HG03159 (cell line): ENCODE data around the gene KCNK4.
"Not testable (repeated sequence)": the region's sequence is repeated elsewhere in the genome, so short reads cannot be mapped to it uniquely, and the experiment has no call there.

Experiments
- ATAC-seq: cut with Tn5 transposase; IDR thresholded peaks from one replicate; pipeline ENCODE4 v1.9.1; 2021; ENCODE audit warnings: mild to moderate bottlenecking, moderate library complexity; ENCODE audit not compliant: unreplicated experiment

The KCNK4 gene

DNA sequence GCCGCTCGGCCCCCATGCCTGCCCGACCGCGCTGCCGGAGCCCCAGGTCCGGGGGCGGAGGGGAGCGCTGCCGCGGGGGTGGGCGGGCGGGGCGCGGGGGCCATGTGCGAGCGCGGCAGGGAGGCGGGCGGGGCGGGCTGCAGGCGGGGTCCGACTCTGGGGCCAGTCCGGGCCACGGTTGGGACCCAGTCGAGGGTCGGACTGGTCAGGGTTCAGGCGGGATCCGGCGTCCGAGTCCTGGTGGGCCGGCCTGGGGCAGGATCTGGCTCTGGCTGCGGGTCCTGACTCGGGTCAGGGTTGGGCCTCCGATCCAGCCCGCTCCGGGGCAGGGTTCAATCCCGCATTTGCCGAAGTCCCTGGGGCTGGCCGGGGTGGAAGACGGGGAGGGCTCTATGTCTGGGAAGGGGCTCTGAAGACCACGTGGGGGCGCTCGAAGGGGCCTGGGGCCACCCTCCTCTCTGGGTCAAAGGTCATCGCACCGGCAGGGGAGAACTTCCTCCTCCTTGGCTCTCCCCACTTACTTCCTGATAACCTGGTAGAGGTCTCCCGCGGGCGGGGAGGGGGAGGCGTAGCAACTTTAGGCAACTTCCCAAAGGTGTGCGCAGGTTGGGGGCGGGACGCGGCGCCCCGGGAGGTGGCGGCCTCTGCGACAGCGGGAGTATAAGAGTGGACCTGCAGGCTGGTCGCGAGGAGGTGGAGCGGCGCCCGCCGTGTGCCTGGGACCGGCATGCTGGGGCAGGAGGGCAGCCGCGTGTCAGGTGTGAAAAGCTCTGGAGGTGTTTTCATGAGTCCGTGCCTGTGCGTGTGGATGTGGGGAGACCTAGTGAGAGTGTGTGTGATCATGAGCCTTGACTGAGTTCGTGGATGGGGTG, 14.8 kb downstream of the KCNK4 start:
- peak; percentile 27 for ATAC-seq

DNA sequence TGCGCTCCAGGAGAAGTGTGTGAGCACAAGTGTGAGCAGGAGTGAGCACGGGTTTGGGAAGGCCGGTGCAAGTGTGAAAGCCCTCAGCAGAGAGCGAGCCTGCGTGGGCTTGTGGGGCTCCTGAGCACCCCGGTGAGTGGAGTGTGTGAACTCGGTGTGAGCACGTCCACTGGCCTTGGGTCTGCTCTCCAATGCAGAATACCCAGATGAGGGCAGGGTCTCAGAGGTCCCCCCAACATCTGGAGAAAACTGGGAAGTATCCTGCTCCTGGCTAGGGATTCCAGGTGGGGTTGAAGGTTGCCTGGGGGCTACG, 15.4 kb downstream of the KCNK4 start:
- ATAC-seq, result no peak

GRCh38 chr11:64306876-64307622, 15.9 kb downstream of the KCNK4 start:
- no peak for ATAC-seq

DNA sequence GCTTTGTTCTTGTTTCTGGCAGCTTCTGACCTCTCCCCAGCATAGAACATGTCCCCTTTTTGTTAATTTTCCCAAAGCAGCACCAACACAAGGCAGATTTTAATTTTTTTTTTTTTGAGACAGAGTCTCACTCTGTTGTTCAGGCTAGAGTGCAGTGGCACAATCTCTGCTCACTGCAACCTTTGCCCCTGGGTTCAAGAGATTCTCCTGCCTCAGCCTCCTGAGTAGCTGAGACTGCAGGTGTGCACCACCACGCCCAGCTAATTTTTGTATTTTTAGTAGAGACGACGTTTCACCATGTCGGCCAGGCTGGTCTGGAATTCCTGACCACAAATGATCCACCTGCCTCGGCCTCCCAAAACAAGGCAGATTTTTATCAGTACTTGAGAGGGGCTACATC, 16.7 kb downstream of the KCNK4 start:
- not testable (repeated sequence) for ATAC-seq

- ATAC-seq, result no peak
Measured at GRCh38 chr11:64312947-64313346, 21.8 kb downstream of the KCNK4 start.

- ATAC-seq, result no peak
Measured at GRCh38 chr11:64313491-64314145, 22.5 kb downstream of the KCNK4 start.

DNA sequence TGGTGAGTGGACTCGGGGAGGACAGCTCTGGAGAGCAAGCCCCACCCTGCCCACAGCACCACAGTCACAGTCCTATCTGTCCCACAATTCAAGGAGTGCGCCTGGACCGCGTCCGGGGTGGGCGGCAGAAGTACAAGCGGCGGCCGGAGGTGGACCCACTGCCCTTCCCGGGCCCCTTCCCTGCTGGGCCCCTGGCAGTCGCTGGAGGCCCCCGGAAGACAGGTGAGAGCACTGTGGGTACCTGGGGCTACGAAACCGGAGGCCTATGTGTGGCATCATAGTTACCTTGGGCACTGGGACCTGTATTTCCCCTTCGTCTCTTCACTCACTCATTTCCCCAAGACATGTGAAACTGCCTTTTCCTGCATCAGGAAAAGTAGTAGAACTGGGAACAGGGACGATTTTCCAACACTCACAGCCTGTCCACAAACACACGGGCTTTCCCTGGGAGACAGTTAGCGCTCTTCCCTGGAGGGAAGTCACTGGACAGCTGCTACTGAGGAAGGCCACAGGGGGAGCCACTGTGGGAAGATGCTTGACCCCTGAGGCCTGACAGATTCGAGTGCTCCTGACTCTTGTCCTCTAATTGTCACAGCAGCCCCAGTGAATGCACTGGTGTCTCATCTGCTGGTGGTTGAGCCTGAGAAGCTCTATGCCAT, 23.2 kb downstream of the KCNK4 start:
- no peak for ATAC-seq

GRCh38 chr11:64314805-64315561, 23.9 kb downstream of the KCNK4 start:
- ATAC-seq, result no peak

DNA sequence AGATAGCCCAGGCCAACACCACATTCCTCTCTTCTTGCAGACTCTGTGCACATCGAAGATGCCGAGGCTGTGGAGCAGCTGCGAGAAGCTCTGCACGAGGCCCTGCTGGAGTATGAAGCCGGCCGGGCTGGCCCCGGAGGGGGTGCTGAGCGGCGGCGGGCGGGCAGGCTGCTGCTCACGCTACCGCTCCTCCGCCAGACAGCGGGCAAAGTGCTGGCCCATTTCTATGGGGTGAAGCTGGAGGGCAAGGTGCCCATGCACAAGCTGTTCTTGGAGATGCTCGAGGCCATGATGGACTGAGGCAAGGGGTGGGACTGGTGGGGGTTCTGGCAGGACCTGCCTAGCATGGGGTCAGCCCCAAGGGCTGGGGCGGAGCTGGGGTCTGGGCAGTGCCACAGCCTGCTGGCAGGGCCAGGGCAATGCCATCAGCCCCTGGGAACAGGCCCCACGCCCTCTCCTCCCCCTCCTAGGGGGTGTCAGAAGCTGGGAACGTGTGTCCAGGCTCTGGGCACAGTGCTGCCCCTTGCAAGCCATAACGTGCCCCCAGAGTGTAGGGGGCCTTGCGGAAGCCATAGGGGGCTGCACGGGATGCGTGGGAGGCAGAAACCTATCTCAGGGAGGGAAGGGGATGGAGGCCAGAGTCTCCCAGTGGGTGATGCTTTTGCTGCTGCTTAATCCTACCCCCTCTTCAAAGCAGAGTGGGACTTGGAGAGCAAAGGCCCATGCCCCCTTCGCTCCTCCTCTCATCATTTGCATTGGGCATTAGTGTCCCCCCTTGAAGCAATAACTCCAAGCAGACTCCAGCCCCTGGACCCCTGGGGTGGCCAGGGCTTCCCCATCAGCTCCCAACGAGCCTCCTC, 24.8 kb downstream of the KCNK4 start:
- not testable (repeated sequence) for ATAC-seq

DNA sequence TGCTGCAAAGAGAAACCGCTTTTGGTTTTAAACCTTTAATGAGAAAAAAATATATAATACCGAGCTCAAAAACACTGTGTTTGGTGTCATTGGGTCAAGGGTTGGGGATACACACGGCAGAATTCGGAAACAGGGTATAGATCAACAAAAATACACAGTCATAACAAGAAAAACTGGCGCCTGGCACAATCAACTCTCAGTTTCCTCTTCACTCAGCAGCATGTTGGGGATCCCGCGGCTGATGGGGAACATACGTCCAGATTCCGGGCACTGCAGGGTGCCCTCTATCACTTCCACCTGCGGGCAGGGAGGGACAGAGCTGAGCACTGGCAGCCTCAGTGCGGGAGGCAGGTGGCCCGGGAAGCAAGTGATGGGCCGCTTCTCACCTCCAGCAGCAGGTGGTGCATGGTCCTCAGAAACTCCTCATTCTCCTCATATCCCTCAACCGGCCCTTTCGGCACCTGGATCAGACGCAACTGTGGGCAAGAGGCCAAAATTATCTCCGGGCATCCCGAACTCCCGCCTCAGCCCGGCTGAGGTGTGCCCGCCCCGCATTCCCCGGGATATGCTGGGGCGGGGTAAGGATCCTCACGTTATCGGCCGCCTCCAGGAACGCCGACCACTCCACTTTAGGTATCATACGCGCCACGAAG, 25.7 kb downstream of the KCNK4 start:
- no peak for ATAC-seq

- peak; percentile 60 for ATAC-seq
Measured at GRCh38 chr11:64317325-64317960, 26.3 kb downstream of the KCNK4 start, which contains the start of gene TRMT112. TRMT112 (minus strand) TSS chr11:64317559; CDS start chr11:64317526, 33 bp downstream.

GRCh38 chr11:64317961-64318765, 27.1 kb downstream of the KCNK4 start, which contains the start of gene PRDX5:
PRDX5 (plus strand) TSS chr11:64318121; CDS start chr11:64318216, 95 bp downstream.
- ATAC-seq, result peak; percentile 71

DNA sequence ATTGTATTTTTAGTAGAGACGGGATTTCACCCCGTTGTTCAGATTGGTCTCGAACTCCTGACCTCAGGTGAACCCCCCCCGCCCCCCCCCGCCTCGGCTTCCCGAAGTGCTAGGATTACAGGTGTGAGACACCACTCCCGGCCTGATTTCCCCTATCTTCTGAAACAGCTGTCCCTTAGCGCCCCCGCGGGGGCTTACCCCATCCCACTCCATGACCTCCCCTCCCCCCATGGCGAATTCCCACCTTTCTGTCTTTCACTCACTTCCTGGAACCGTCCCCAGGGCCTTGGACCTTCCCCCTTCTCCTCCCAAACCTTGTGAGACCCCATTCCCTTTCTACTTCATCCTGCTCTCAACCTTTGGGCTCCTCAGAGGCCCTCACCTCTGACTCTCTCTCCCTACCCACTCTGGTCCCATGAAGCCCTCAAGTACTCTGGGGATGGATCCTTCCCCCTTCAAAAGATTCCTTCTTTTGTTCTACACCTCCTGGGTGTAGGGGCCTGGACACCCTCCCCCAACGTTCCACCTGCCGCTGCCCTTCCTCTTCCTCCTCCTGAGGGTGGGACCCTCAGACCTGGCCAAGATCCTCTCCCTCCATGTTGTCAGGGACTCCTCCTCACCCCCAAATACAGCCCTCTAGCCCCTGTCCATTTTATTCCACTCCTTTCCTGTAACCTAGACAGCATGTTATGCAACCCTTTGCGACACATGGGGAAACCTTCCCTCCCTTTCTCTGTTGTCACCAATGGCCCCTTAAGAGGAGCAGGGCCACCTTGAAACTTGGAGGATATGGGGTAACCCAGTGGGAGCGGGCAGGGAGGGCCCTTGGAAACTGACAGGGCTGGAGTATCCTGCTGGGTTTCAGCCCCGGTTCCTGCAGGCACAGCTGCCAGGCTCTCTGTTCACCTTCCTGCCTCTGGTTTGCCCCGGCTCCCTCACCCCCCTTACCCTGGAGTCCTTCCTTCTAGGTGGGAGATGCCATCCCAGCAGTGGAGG, 28.0 kb downstream of the KCNK4 start:
- no peak for ATAC-seq

- no peak for ATAC-seq
Measured at GRCh38 chr11:64320556-64320955, 29.5 kb downstream of the KCNK4 start.

DNA sequence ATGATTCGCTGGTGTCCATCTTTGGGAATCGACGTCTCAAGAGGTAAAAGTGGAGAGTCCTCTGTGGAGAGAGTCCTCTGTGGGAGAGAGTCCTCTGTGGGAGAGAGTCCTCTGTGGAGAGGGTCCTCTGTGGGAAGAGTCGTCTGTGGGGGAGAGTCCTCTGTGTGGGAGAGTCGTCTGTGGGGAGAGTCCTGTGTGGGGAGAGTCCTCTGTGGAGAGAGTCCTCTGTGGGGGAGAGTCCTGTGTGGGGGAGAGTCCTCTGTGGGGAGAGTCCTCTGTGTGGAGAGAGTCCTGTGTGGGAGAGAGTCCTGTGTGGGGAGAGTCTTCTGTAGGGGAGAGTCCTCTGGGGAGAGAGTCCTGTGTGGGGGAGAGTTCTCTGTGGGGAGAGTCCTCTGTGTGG, 29.9 kb downstream of the KCNK4 start:
- ATAC-seq, result no peak

- ATAC-seq, result no peak
Measured at GRCh38 chr11:64321533-64321932, 30.4 kb downstream of the KCNK4 start.
